Activated naive CD8-positive, alpha-beta T cell treated with anti-CD3 and anti-CD28 coated beads for 36 hours (primary cell): ENCODE results near the gene MTAP. TPM values are rescaled to one million over a fixed set of nuclear protein-coding genes. Genes with fewer than 3 reads are reported as not detected.

Source experiments
- DNase-seq: peaks from one replicate; pipeline ENCODE4 v3.0.0; 2021
- H3K27ac Mint-ChIP-seq: one replicate; pipeline ENCODE4 v1.8.0; 2022; ENCODE audit warnings: mild to moderate bottlenecking, moderate library complexity, mixed read lengths
- H3K27me3 Mint-ChIP-seq: one replicate; pipeline ENCODE4 v1.8.0; 2022; ENCODE audit warnings: mild to moderate bottlenecking, mixed read lengths
- H3K36me3 Mint-ChIP-seq: one replicate; pipeline ENCODE4 v1.8.0; 2021; ENCODE audit warnings: mild to moderate bottlenecking, mixed read lengths
- H3K4me1 Mint-ChIP-seq: one replicate; pipeline ENCODE4 v1.8.0; 2021; ENCODE audit warnings: mixed read lengths
- H3K4me3 Mint-ChIP-seq: one replicate; pipeline ENCODE4 v1.8.0; 2022; ENCODE audit warnings: mild to moderate bottlenecking, moderate library complexity, mixed read lengths
- H3K9me3 Mint-ChIP-seq: one replicate; pipeline ENCODE4 v1.8.0; 2022; ENCODE audit warnings: mixed read lengths
- total RNA-seq, 2 experiments: library from RNA; stranded (reverse); gene quantifications; one replicate each; pipeline ENCODE4 v1.2.3, GENCODE V29; 2021

The MTAP gene
- total RNA-seq, 2 experiments from 2014 or later, result 87.5 to 105 TPM

DNA sequence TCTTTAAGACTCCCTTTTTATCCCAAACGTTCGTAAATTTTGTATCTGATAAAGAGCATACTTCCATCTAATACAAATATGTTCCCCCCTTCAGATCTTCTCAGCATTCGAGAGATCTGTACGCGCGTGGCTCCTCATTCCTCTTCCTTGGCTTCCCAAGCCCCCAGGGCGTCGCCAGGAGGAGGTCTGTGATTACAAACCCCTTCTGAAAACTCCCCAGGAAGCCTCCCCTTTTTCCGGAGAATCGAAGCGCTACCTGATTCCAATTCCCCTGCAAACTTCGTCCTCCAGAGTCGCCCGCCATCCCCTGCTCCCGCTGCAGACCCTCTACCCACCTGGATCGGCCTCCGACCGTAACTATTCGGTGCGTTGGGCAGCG lies 171.9 kb downstream of the MTAP start:
- Mint-ChIP-seq H3K9me3 (peaks cover 12% of the 10 kb centered on the region), H3K36me3 (peaks cover 11% of the 10 kb centered on the region), H3K4me1 (peaks cover 21% of the 10 kb centered on the region), H3K27ac (peak overlapping the region; percentile 29), H3K27me3 (peaks cover 97% of the 10 kb centered on the region), H3K4me3 (peak overlapping the region; percentile 78)
- DNase-seq, result no peak

DNA sequence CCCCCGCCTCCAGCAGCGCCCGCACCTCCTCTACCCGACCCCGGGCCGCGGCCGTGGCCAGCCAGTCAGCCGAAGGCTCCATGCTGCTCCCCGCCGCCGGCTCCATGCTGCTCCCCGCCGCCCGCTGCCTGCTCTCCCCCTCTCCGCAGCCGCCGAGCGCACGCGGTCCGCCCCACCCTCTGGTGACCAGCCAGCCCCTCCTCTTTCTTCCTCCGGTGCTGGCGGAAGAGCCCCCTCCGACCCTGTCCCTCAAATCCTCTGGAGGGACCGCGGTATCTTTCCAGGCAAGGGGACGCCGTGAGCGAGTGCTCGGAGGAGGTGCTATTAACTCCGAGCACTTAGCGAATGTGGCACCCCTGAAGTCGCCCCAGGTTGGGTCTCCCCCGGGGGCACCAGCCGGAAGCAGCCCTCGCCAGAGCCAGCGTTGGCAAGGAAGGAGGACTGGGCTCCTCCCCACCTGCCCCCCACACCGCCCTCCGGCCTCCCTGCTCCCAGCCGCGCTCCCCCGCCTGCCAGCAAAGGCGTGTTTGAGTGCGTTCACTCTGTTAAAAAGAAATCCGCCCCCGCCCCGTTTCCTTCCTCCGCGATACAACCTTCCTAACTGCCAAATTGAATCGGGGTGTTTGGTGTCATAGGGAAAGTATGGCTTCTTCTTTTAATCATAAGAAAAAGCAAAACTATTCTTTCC lies 172.4 kb downstream of the MTAP start:
- peak overlapping the region; percentile 78 for H3K4me3 Mint-ChIP-seq
- peaks cover 97% of the 10 kb centered on the region for H3K27me3 Mint-ChIP-seq
- peak overlapping the region; percentile 13 for H3K27ac Mint-ChIP-seq
- DNase-seq, result peak; percentile 40
- H3K9me3 Mint-ChIP-seq, result peaks cover 10% of the 10 kb centered on the region
- H3K36me3 Mint-ChIP-seq, result peaks cover 9% of the 10 kb centered on the region
- peaks cover 21% of the 10 kb centered on the region for H3K4me1 Mint-ChIP-seq

DNA sequence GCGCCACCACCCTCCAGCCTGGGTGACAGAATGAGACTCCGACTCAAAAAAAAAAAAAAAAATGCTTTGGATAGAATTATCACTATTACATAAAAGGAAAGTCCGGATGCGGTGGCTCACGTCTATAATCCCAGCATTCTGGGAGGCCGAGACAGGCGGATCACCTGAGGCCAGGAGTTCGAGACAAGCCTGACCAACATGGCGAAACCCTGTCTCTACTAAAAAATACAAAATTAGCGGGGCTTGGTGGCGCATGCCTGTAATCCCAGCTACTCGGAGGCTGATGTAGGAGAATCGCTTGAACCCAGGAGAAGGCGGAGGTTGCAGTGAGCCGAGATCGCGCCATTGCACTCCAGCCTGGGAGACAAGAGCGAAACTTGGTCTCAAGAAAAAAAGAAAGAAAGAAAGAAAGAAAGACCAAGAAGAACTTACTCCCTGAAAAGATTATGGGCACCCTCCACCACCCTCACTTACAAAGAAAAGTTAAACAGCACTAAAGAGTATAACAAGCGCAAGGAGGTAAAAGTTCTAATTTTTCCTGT lies 174.0 kb downstream of the MTAP start:
- H3K4me3 Mint-ChIP-seq, result no peak overlapping the region
- peaks cover 2% of the 10 kb centered on the region for H3K9me3 Mint-ChIP-seq
- H3K4me1 Mint-ChIP-seq, result peaks cover 18% of the 10 kb centered on the region
- peaks cover 95% of the 10 kb centered on the region for H3K27me3 Mint-ChIP-seq
- no peak overlapping the region for H3K27ac Mint-ChIP-seq
- DNase-seq, result no peak
- peaks cover under 1% of the 10 kb centered on the region for H3K36me3 Mint-ChIP-seq

DNA sequence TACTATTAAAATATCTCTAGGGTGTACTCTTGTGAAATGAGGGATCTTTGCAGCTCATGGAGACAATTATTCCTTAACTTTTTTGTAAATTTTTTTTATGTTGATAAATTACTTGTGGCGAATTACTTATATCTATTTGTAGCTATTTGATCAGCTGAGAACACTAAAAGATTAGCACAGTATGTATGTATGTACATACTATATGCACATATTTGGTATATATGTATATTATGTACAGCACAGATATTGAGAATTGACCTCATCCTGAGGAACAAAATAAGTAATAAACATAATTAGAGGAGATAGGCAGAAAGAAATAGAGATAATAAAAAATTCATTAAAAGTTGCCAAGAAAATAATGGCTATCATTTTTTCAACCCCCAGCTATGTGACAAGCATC lies 180.0 kb downstream of the MTAP start:
- no peak for DNase-seq
- Mint-ChIP-seq H3K4me3 (no peak overlapping the region), H3K36me3 (no peaks in the 10 kb centered on the region), H3K9me3 (peaks cover 2% of the 10 kb centered on the region), H3K27me3 (peaks cover 92% of the 10 kb centered on the region), H3K4me1 (peaks cover 2% of the 10 kb centered on the region), H3K27ac (no peak overlapping the region)

DNA sequence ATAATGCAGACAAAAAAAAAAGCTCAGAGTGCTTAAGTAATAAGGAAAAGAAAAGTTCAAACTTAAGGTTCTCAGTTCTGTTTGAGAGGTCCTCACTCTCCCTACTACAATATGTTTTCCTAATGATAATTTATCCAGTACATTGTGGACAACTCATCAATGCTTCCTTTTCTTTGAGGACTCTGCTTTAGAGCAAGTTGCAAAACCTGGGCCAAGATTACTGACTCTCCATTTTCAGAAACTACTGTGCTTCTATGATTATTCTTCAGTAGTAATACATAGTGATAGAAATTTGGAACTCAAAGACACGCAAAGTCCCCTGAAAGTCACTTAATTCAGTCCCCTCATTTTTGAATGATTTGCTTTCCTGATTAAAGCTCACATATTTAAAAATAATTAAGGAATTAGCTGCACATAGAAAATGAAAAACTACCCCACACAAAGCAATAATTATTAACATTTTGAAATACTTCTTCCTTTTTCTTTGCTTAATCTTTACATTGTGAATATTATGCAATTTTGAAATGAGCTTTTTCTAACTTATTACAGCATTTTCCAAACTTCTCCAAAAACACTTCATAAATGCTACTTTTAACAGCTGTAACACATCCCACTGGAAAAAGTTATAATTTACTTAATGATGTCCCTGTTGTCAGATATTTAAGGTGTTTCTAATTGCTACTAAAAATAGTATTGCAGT lies 180.6 kb downstream of the MTAP start:
- peaks cover 2% of the 10 kb centered on the region for H3K9me3 Mint-ChIP-seq
- H3K4me3 Mint-ChIP-seq, result no peak overlapping the region
- H3K27ac Mint-ChIP-seq, result no peak overlapping the region
- H3K27me3 Mint-ChIP-seq, result peaks cover 92% of the 10 kb centered on the region
- H3K4me1 Mint-ChIP-seq, result peaks cover 2% of the 10 kb centered on the region
- no peaks in the 10 kb centered on the region for H3K36me3 Mint-ChIP-seq
- DNase-seq, result no peak

DNA sequence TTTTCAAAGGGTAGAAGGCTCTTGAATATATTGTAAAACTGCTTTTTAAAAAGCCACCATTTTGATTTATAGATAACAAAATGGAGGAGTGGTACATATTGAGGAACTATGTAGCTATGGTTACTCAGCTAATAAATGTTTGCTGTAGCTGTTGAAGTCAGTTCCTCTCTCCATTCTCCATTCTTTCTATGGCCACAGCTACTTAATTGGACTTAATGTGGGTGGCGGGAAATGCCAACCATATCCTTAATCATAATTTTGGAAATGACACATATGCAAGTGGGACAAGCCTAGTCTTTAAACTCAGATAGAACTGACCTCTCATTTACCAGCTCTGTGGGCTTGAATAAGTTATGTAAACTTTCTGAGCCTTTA lies 181.1 kb downstream of the MTAP start:
- H3K9me3 Mint-ChIP-seq, result peaks cover 2% of the 10 kb centered on the region
- H3K27me3 Mint-ChIP-seq, result peaks cover 94% of the 10 kb centered on the region
- peaks cover 2% of the 10 kb centered on the region for H3K4me1 Mint-ChIP-seq
- H3K27ac Mint-ChIP-seq, result no peak overlapping the region
- DNase-seq, result no peak
- H3K4me3 Mint-ChIP-seq, result no peak overlapping the region
- no peaks in the 10 kb centered on the region for H3K36me3 Mint-ChIP-seq

DNA sequence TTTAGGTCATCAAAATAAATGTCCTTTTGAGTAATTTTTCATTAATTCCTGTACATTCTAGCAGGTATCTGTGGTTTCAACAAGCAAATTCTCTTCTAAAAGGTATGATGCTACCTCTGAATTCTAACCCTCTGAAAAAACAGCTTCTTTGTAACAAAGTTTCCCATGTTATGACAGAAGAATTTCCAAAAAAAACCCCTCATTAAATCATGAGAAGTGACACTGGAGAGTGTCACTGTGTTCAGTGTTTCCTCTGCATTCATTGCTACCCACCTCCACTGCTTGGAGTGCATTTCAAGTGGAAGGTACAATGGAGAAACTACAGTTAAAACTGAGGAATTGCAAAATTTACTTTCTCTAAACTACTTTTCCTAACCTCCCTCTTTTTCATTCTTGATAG lies 181.7 kb downstream of the MTAP start:
- H3K9me3 Mint-ChIP-seq, result peaks cover 2% of the 10 kb centered on the region
- DNase-seq, result no peak
- H3K27ac Mint-ChIP-seq, result no peak overlapping the region
- peaks cover 94% of the 10 kb centered on the region for H3K27me3 Mint-ChIP-seq
- no peak overlapping the region for H3K4me3 Mint-ChIP-seq
- H3K36me3 Mint-ChIP-seq, result peaks cover under 1% of the 10 kb centered on the region
- H3K4me1 Mint-ChIP-seq, result peaks cover 2% of the 10 kb centered on the region

DNA sequence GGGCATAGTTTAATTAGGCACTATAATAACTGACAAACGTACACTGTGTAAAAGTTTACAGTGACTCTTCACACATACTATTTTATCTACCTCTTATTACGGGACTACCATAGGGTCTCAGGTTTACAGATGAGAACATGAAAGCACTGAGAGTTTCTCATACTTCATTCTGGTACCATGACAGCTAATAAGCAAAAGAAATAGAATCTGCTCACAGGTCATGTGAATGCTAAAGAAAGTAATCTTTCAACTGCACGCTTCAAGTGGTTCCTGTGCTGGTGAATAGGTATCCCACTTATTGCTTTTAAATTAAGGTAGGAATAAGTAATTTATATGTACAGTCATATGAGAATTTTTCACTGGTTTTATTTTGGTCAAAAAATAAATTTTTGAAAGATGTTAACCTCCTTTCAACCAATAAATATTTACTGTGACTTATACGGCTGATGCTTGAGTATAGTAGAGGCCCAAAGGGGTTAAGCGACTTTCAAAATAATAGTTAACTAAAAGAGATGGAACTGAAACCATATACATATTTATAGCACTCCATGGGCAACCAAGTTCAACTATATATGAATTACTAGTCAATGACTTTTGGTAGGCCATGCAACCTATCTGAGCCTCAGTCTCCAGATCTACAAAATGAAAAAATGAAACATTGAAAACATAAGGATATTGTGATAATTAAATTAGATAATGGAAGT lies 183.7 kb downstream of the MTAP start:
- peaks cover 95% of the 10 kb centered on the region for H3K27me3 Mint-ChIP-seq
- H3K9me3 Mint-ChIP-seq, result peaks cover 7% of the 10 kb centered on the region
- peaks cover 8% of the 10 kb centered on the region for H3K4me1 Mint-ChIP-seq
- H3K36me3 Mint-ChIP-seq, result peaks cover 9% of the 10 kb centered on the region
- no peak overlapping the region for H3K27ac Mint-ChIP-seq
- no peak for DNase-seq
- no peak overlapping the region for H3K4me3 Mint-ChIP-seq

Other genes starting within 250 kb of the MTAP start
- 1 to 10 TPM in 1 of 2 experiments, under 1 TPM in 1; 0.97 to 1.5 TPM for gene CDKN2A, start 191.8 kb downstream of the MTAP start, total RNA-seq
- gene CDKN2B-AS1, start 192.2 kb downstream of the MTAP start, total RNA-seq, result under 1 TPM in 1 of 2 experiments, not detected in 1; 0.10 TPM
- not detected for gene CDKN2B, start 206.7 kb downstream of the MTAP start, total RNA-seq